Jurkat, Clone E6-1 (cell line): ENCODE results near the gene TRMT1L.

Experiments
- DNase-seq: peaks from one replicate; pipeline ENCODE4 v3.0.0-alpha.2; 2011; ENCODE audit warnings: low read depth, low spot score
- H3K4me3 ChIP-seq: 2 replicates; pipeline ENCODE4 v1.5.1; 2011; ENCODE audit warnings: mild to moderate bottlenecking, low read length, control low read depth, moderate library complexity

Gene TRMT1L

DNA sequence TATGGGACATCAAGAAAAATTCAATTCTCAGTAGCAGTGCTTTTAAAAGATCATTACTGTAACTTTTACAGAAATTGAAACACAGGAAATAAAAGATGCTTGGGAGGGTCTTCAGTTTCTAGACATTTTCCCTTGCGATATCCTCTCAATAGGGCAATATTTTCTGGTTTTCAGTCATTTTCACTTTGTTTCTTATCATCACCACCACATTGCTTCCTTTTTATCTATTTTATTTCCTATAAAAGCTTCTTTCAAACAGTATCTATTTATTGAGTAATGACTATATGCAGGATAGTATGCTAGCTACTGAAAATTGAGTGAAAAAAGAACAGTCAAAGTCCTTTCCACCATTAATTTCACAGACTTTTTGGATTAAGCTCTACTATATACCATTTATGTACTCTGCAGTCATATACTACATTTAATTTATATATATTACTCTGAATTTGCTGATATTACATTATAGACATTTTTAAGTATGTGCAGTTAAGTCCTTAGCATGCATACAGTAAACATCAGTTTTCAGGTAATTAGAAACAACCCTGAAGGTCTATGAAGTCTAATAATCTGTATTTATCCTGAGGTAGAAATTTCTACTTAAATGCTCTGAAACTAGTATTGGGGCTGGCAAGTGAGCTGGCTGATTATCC is 18.7 kb downstream of the TRMT1L start:
- no peak overlapping the region for H3K4me3 ChIP-seq
- DNase-seq, result no peak

DNA sequence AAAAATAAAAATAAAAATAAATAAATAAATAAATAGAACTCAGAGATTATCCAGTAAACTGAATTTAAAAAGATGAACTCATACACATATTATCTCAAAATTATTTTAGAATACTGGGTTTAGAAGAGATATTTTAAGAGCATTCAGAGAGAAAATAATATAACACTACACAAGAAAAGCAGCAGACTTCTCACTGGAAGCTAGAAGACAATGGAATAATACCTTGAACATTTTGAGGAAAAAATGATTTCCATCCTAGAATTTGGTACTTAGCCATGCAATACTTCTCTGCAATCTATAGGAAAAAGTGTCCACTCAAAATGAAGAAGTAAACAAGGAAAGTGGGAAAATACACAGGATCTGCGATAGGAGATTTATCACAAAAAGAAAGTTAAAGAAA is 24.2 kb downstream of the TRMT1L start:
- H3K4me3 ChIP-seq, result no peak overlapping the region
- no peak for DNase-seq

GRCh38 chr1:185129708-185130107 is 27.0 kb downstream of the TRMT1L start:
- DNase-seq, result no peak
- H3K4me3 ChIP-seq, result no peak overlapping the region

GRCh38 chr1:185112356-185112755 is 44.4 kb downstream of the TRMT1L start:
- no peak overlapping the region for H3K4me3 ChIP-seq

GRCh38 chr1:185111873-185112272 is 44.9 kb downstream of the TRMT1L start:
- no peak for DNase-seq
- H3K4me3 ChIP-seq, result no peak overlapping the region

More at GRCh38 chr1:185112356-185112755, 44.4 kb downstream of the TRMT1L start:
- DNase-seq, result no peak

DNA sequence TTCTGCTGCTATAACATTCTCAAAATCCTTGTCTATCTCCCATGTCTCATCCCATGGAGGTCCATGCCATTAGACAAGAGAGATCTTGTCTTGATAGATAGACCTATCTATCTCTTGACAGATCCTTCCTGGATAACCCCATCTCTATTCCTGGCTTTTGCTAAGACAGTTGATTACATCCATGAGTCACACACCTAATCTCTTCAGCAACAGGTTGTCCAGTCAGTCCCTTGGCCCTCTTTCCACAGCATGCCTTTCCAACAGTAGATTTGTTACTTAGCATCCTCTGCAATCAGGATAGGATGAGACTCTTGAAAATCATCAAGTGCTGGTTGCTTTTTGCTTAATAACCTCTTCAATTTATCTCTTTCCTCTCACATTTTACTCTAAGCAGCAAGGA is 46.6 kb downstream of the TRMT1L start:
- no peak overlapping the region for H3K4me3 ChIP-seq
- no peak for DNase-seq

- DNase-seq, result no peak
- no peak overlapping the region for H3K4me3 ChIP-seq
Observed at GRCh38 chr1:185108321-185108720, 48.4 kb downstream of the TRMT1L start.

GRCh38 chr1:185105121-185105520 is 51.6 kb downstream of the TRMT1L start:
- no peak overlapping the region for H3K4me3 ChIP-seq
- DNase-seq, result no peak

DNA sequence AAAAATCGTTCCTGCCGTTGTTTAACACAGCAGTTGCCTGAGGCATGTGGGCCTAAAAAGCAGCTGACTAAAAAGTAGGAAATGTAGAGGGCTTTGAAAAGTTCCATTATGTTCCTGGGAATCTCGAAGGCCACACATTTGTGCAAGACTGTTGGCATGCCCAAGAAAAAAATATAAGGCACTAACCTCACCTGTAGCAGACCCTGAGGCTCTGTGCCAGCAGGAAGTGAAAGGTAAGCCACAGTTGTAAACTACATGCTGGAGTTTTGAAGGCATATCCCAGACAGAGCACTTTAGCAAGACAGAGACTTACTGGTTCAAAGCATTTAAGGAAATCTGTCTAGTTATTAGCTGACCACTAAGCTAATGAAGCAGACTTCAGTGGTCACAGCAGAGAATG is 52.7 kb downstream of the TRMT1L start:
- no peak overlapping the region for H3K4me3 ChIP-seq
- DNase-seq, result no peak

GRCh38 chr1:185096531-185096930 is 60.2 kb downstream of the TRMT1L start:
- DNase-seq, result no peak
- no peak overlapping the region for H3K4me3 ChIP-seq

GRCh38 chr1:185094761-185095160 is 62.0 kb downstream of the TRMT1L start:
- DNase-seq, result no peak
- H3K4me3 ChIP-seq, result no peak overlapping the region

DNA sequence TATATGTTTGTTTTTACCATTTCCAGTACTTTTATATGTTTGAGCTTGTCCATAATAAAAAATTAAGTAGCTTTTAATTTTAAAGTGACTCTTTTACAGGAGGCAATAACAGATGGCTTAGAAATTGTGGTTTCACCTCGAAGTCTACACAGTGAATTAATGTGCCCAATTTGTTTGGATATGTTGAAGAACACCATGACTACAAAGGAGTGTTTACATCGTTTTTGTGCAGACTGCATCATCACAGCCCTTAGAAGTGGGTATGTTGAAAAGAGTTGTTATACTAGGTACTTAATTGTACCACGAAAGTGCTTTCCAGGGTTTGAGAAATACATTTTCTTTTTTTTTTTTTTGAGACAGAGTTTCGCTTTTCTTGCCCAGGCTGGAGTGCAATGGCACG is 65.3 kb downstream of the TRMT1L start:
- DNase-seq, result no peak
- H3K4me3 ChIP-seq, result no peak overlapping the region

DNA sequence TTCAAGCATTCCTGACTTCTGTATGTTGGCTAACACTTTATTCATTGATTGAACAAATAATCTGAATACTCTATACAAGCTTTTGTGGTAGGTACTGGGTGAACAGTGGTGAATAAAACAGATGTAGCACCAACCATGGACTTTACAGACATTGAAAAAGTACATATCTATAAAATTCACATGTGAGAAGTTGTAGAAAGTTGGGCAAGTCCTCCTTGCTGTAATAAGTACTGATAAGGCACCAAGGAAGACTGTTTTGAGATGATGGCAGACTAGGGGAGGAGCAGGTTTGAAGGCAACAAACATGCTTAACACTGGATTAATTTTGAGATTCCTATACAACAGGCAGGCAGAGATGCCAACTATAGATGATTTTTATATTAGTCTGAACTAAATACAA is 69.0 kb downstream of the TRMT1L start:
- no peak for DNase-seq
- H3K4me3 ChIP-seq, result no peak overlapping the region

- DNase-seq, result no peak
- no peak overlapping the region for H3K4me3 ChIP-seq
Observed at GRCh38 chr1:185087101-185087500, 69.7 kb downstream of the TRMT1L start.

DNA sequence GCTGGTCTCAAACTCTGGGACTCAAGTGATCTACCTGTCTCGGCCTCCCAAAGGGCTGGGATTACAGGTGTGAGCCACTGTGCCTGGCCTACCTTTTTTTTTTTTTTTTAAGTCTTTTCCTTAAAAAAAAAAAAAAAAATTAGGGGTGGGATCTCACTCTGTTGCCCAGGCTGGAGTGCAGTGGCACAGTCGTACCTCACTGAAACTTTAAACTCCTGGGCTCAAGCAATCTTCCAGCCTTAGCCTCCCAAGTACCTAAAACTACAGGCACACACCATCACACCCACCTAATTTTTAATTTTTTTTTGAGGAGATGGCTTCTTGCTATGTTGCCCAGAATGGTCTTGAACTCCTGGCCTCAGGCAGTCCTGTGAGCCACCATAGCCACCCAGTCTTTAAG is 72.9 kb downstream of the TRMT1L start:
- H3K4me3 ChIP-seq, result no peak overlapping the region
- no peak for DNase-seq

DNA sequence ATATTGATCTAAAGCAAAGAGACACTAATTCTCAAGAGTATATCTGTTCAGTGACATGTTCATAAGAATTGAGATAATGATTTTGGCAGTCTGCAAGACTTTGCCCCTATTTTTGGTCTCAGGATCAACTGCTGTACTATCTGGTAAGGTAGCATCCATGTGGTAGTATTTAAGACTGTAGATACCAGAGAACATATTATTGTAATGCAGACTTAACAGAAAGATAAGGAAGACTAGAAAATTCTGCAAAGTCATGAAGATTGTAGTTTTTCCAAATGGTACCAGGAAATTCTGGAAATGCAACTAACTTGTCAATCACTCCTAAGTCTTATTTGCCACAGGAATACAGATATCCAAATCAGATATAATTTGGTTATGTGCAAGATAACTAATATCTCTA is 76.3 kb downstream of the TRMT1L start:
- no peak overlapping the region for H3K4me3 ChIP-seq
- DNase-seq, result no peak

DNA sequence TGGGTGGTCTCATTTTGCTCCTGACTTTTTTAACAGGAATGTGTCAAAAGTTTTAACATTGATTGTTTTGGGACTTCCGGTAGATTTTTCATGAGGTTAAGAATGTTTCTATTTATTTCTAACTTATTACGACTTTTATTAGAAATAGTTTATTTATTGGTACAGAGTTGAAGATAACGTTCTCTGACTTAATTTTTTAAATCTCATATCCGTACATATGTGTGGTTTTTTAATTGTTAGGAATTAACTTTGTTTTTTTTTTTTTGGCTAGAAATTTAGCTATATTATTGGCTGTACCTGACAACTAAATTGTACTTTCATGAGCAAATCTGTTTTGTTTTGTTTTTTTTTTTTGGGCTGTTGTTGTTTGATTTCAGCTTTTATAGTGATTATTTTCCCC is 79.4 kb downstream of the TRMT1L start:
- H3K4me3 ChIP-seq, result no peak overlapping the region
- DNase-seq, result no peak

DNA sequence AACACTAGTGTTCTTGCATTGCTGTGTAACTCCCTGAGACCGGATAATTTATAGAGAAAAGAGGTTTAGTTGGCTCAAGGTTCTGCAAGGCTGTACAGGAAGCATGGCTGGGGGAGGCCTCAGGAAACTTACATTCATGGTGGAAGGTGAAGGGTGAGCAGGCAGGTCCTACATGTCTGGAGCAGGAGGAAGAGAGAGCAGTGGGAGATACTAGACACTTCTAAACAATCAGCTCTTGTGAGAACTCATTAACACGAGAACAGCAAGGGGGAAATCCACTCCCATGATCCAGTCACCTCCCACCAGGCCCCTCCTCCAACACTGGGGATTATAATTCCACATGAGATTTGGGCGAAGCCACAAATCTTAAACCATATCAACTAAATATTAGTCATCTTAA is 81.3 kb downstream of the TRMT1L start:
- H3K4me3 ChIP-seq, result no peak overlapping the region
- DNase-seq, result no peak

DNA sequence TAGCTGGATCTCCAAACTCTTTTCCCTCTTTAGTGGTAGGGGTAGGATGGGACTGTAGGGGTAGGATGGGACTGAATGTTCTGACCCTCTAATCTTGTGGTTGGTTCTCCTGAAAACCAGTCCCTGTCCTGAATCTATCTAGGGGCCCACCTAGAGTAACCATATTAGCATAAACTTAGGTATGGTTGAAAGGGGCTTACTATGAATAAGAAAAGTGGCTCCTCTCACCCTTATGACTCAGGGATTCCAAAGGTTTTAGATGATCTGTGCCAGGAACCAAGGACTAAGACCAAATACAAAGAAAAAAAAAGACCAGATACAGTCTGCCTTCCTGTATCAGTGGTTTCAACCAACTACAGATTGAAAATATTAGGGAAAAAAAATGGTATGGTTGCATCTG is 82.4 kb downstream of the TRMT1L start:
- H3K4me3 ChIP-seq, result no peak overlapping the region
- no peak for DNase-seq

DNA sequence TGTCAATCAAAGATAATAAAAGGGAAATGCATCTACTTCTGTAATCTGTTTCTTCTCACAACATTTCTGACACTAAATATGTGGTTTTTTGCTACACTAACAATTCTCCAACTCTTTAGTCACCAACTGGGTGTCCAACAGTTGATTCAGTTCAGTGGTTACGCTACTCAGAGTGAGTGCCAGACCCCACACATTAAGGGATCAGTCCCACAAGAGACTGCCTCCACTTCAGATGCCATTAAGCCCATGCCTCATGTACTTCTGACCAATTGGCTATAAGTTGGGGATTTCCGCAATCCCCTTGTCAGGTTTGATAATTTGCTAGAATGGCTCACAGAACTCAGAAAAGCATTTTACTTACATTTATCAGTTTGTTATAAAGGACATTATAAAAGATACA is 83.0 kb downstream of the TRMT1L start:
- no peak overlapping the region for H3K4me3 ChIP-seq
- no peak for DNase-seq

GRCh38 chr1:185070051-185070450 is 86.7 kb downstream of the TRMT1L start:
- H3K4me3 ChIP-seq, result no peak overlapping the region
- DNase-seq, result no peak
